K562 treated with DMSO at 1 percent for 12 hours (cell line): ENCODE measurements around the gene CDKN2A. TPM values are rescaled to one million over a fixed set of nuclear protein-coding genes. Genes with fewer than 3 reads are reported as not detected.

Experiments
- total RNA-seq: library from RNA; unstranded; fragments of 300-600 nt; gene quantifications from 2 replicates; pipeline ENCODE4 v1.2.3, GENCODE V29; 2022; ENCODE audit not compliant: insufficient read depth

Gene CDKN2A
- total RNA-seq = not detected in 2 replicates

GRCh38 chr9:21993893-21994555, at the start of gene CDKN2A:
Gene CDKN2A, minus strand, starts transcription at chr9:21994392.

GRCh38 chr9:22008717-22009505, 14.7 kb upstream of the CDKN2A start, which contains the start of gene CDKN2B:
Gene CDKN2B, minus strand, starts transcription at chr9:22009305. Its CDS starts 352 bp downstream, at chr9:22008953.

GRCh38 chr9:21994556-21995005, 389 bp upstream of the CDKN2A start, which contains the start of gene CDKN2B-AS1:
Gene CDKN2B-AS1, plus strand, starts transcription at chr9:21994791.

Other genes with a start within 250 kb of the CDKN2A start
- gene MTAP, start 191.8 kb downstream of the CDKN2A start, total RNA-seq = not detected in 2 replicates
- gene CDKN2B-AS1, start 399 bp upstream of the CDKN2A start, total RNA-seq = not detected in 2 replicates
- not detected in 2 replicates for gene CDKN2B, start 14.9 kb upstream of the CDKN2A start, total RNA-seq